OCI-LY3 (cell line): ENCODE measurements around the gene CCSER2.

ENCODE experiments used
- H2AFZ ChIP-seq: fragments of 200-600, 300-600 bp; shearing (Covaris generic); 2 replicates; pipeline ENCODE4 v1.6.0; 2014; ENCODE audit warnings: antibody characterized with exemption, low read depth, low read length
- H3K27ac ChIP-seq: fragments of 200-600, 300-600 bp; sonication (generic); 2 replicates; pipeline ENCODE4 v1.5.1; 2014; ENCODE audit warnings: mild to moderate bottlenecking, low read length, moderate library complexity, mixed read lengths
- H3K27me3 ChIP-seq: fragments of 200-600, 300-600 bp; sonication (generic); 2 replicates; pipeline ENCODE4 v1.6.1; 2014; ENCODE audit warnings: low read depth, low read length, mixed read lengths
- H3K36me3 ChIP-seq: fragments of 200-600, 300-600 bp; sonication (generic); replicated peaks from 2 replicates; pipeline ENCODE3; 2014; ENCODE audit warnings: low read depth, low read length, mixed read lengths
- H3K4me1 ChIP-seq: fragments of 300-600, 200-600 bp; sonication (generic); 2 replicates; pipeline ENCODE4 v1.6.1; 2014; ENCODE audit warnings: low read length, mixed read lengths
- H3K4me2 ChIP-seq: fragments of 200-600, 300-600 bp; sonication (generic); 2 replicates; pipeline ENCODE4 v1.6.1; 2014; ENCODE audit warnings: low read length, mixed read lengths
- H3K4me3 ChIP-seq: fragments of 300-600, 200-600 bp; sonication (generic); 2 replicates; pipeline ENCODE4 v1.5.1; 2014; ENCODE audit warnings: antibody characterized with exemption, mild to moderate bottlenecking, low read length, moderate library complexity
- H3K79me2 ChIP-seq: fragments of 300-600, 200-600 bp; shearing (Covaris generic); 2 replicates; pipeline ENCODE4 v1.6.1; 2014; ENCODE audit warnings: mild to moderate bottlenecking, low read length, mixed read lengths
- H3K9ac ChIP-seq: fragments of 300-600, 200-600 bp; shearing (Covaris generic); 2 replicates; pipeline ENCODE4 v1.6.0; 2014; ENCODE audit warnings: mild to moderate bottlenecking, low read length, moderate library complexity
- H3K9me3 ChIP-seq: fragments of 200-600, 300-600 bp; shearing (Covaris generic); 2 replicates; pipeline ENCODE4 v1.6.1; 2014; ENCODE audit warnings: low read length, mixed read lengths; ENCODE audit not compliant: insufficient read depth
- H4K20me1 ChIP-seq: fragments of 200-600, 300-600 bp; sonication (generic); 2 replicates; pipeline ENCODE4 v1.6.1; 2016; ENCODE audit warnings: low read length, mixed read lengths; ENCODE audit not compliant: insufficient read depth
- CTCF ChIP-seq: fragments of 200-600, 300-600 bp; sonication (generic); IDR thresholded peaks from 2 replicates; pipeline ENCODE4 v1.5.1; 2014; ENCODE audit warnings: antibody characterized with exemption, low read length, low read depth
- EZH2phosphoT487 ChIP-seq: fragments of 200-600 bp; shearing (Covaris generic); IDR thresholded peaks from 2 replicates; pipeline ENCODE4 v1.6.1; 2018; ENCODE audit warnings: antibody characterized with exemption, mixed run types, low read depth

The CCSER2 gene

GRCh38 chr10:84517554-84517953 is 189.2 kb downstream of the CCSER2 start:
- Histone ChIP-seq H3K79me2 (no peaks in the 10 kb centered on the region), H3K4me3 (no peak overlapping the region), H3K4me1 (no peaks in the 10 kb centered on the region), H3K9me3 (no peaks in the 10 kb centered on the region), H3K27me3 (no peaks in the 10 kb centered on the region), H4K20me1 (no peaks in the 10 kb centered on the region), H3K4me2 (no peak overlapping the region), H2AFZ (no peak overlapping the region), H3K9ac (no peak overlapping the region), H3K36me3 (peaks cover 4% of the 10 kb centered on the region), H3K27ac (no peak overlapping the region)
- no peak for TF ChIP-seq CTCF
- no peak for TF ChIP-seq EZH2phosphoT487

DNA sequence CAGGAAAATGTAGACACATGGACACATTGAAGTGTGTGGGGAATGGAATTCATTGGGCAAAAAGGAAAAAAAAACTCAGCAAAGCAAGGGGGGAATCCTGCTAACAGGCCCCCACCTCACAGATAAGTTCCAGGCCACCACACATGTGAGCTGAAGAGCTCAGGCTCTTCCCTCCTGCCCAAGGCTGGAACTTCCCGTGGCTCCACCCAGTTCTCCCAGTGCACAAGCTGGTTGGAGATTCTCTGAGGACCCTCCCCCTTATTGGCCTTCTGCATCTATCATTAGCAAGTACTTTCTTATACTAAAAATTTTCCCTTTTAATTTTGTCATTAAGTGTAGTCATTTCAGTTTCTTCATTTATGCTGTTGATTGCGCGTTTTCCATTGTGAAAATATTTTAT is 190.8 kb downstream of the CCSER2 start:
- Histone ChIP-seq H3K9ac (no peak overlapping the region), H3K9me3 (no peaks in the 10 kb centered on the region), H3K79me2 (no peaks in the 10 kb centered on the region), H4K20me1 (no peaks in the 10 kb centered on the region), H3K4me3 (no peak overlapping the region), H3K27ac (no peak overlapping the region), H3K4me1 (no peaks in the 10 kb centered on the region), H2AFZ (no peak overlapping the region), H3K4me2 (no peak overlapping the region), H3K27me3 (no peaks in the 10 kb centered on the region), H3K36me3 (peaks cover 1% of the 10 kb centered on the region)
- TF ChIP-seq CTCF (no peak), EZH2phosphoT487 (no peak)

- Histone ChIP-seq H3K4me2 (no peak overlapping the region), H3K27ac (no peak overlapping the region), H3K9me3 (no peaks in the 10 kb centered on the region), H3K36me3 (no peaks in the 10 kb centered on the region), H3K79me2 (no peaks in the 10 kb centered on the region), H2AFZ (no peak overlapping the region), H3K4me1 (no peaks in the 10 kb centered on the region), H3K27me3 (no peaks in the 10 kb centered on the region), H4K20me1 (no peaks in the 10 kb centered on the region), H3K9ac (no peak overlapping the region), H3K4me3 (no peak overlapping the region)
- TF ChIP-seq EZH2phosphoT487 (no peak), CTCF (no peak)
Observed at GRCh38 chr10:84521013-84521412, 192.6 kb downstream of the CCSER2 start.

- Histone ChIP-seq H3K4me1 (no peaks in the 10 kb centered on the region), H2AFZ (no peak overlapping the region), H4K20me1 (no peaks in the 10 kb centered on the region), H3K4me3 (no peak overlapping the region), H3K27me3 (no peaks in the 10 kb centered on the region), H3K9me3 (no peaks in the 10 kb centered on the region), H3K79me2 (no peaks in the 10 kb centered on the region), H3K4me2 (no peak overlapping the region), H3K36me3 (no peaks in the 10 kb centered on the region), H3K27ac (no peak overlapping the region), H3K9ac (no peak overlapping the region)
- TF ChIP-seq EZH2phosphoT487 (no peak), CTCF (no peak)
Observed at GRCh38 chr10:84521468-84521867, 193.1 kb downstream of the CCSER2 start.
